ENCODE measurements around the gene GALP.
A peak's percentile ranks its signal among the peaks of the same experiment; 100 is the strongest.
"Not testable (repeated sequence)": the region's sequence is repeated elsewhere in the genome, so short reads cannot be mapped to it uniquely, and the experiment has no call there.

Gene GALP

GRCh38 chr19:56175861-56176307, at the start of gene GALP:
Gene GALP, plus strand, starts transcription at chr19:56176008. Its CDS starts 1,101 bp downstream, at chr19:56177109.
- not testable (repeated sequence) for H3K27me3 Mint-ChIP-seq, H3K4me3 Mint-ChIP-seq, H3K36me3 Mint-ChIP-seq, H3K9me3 Mint-ChIP-seq, H3K27ac Mint-ChIP-seq, H3K4me1 Mint-ChIP-seq

- Mint-ChIP-seq H3K36me3 (peaks cover 2% of the 10 kb centered on the region), H3K27ac (no peak overlapping the region), H3K4me3 (no peak overlapping the region), H3K9me3 (no peaks in the 10 kb centered on the region), H3K4me1 (peaks cover 25% of the 10 kb centered on the region), H3K27me3 (no peaks in the 10 kb centered on the region)
Measured at GRCh38 chr19:56126983-56127780, 48.6 kb upstream of the GALP start.

GRCh38 chr19:56130006-56130405, 45.8 kb upstream of the GALP start:
- no peaks in the 10 kb centered on the region for H3K27me3 Mint-ChIP-seq
- peaks cover 3% of the 10 kb centered on the region for H3K4me1 Mint-ChIP-seq
- H3K27ac Mint-ChIP-seq, result no peak overlapping the region
- H3K9me3 Mint-ChIP-seq, result no peaks in the 10 kb centered on the region
- H3K36me3 Mint-ChIP-seq, result peaks cover 2% of the 10 kb centered on the region
- H3K4me3 Mint-ChIP-seq, result no peak overlapping the region

GRCh38 chr19:56131651-56132050, 44.2 kb upstream of the GALP start:
- Mint-ChIP-seq H3K27me3 (no peaks in the 10 kb centered on the region), H3K4me3 (no peak overlapping the region), H3K9me3 (no peaks in the 10 kb centered on the region), H3K4me1 (no peaks in the 10 kb centered on the region), H3K36me3 (peaks cover 2% of the 10 kb centered on the region), H3K27ac (no peak overlapping the region)

- Mint-ChIP-seq H3K4me3 (no peak overlapping the region), H3K27ac (no peak overlapping the region), H3K27me3 (no peaks in the 10 kb centered on the region), H3K4me1 (no peaks in the 10 kb centered on the region), H3K9me3 (no peaks in the 10 kb centered on the region), H3K36me3 (peaks cover 2% of the 10 kb centered on the region)
Measured at GRCh38 chr19:56132316-56132822, 43.4 kb upstream of the GALP start.

GRCh38 chr19:56133858-56134653, 41.8 kb upstream of the GALP start:
- H3K9me3 Mint-ChIP-seq, result no peaks in the 10 kb centered on the region
- no peaks in the 10 kb centered on the region for H3K4me1 Mint-ChIP-seq
- H3K4me3 Mint-ChIP-seq, result no peak overlapping the region
- H3K36me3 Mint-ChIP-seq, result peaks cover 2% of the 10 kb centered on the region
- no peak overlapping the region for H3K27ac Mint-ChIP-seq
- H3K27me3 Mint-ChIP-seq, result no peaks in the 10 kb centered on the region

GRCh38 chr19:56134654-56134921, 41.2 kb upstream of the GALP start:
- Mint-ChIP-seq H3K27me3 (no peaks in the 10 kb centered on the region), H3K27ac (no peak overlapping the region), H3K36me3 (peaks cover 2% of the 10 kb centered on the region)

GRCh38 chr19:56136362-56136761, 39.4 kb upstream of the GALP start:
- Mint-ChIP-seq H3K27me3 (no peaks in the 10 kb centered on the region), H3K36me3 (peaks cover 2% of the 10 kb centered on the region), H3K9me3 (no peaks in the 10 kb centered on the region), H3K4me3 (no peak overlapping the region), H3K27ac (no peak overlapping the region), H3K4me1 (peaks cover 12% of the 10 kb centered on the region)

More at GRCh38 chr19:56134654-56134921, 41.2 kb upstream of the GALP start:
- no peak overlapping the region for H3K4me3 Mint-ChIP-seq
- H3K4me1 Mint-ChIP-seq, result peaks cover under 1% of the 10 kb centered on the region
- H3K9me3 Mint-ChIP-seq, result no peaks in the 10 kb centered on the region

- H3K27me3 Mint-ChIP-seq, result no peaks in the 10 kb centered on the region
- no peak overlapping the region for H3K27ac Mint-ChIP-seq
- no peaks in the 10 kb centered on the region for H3K36me3 Mint-ChIP-seq
- no peaks in the 10 kb centered on the region for H3K9me3 Mint-ChIP-seq
- peaks cover 17% of the 10 kb centered on the region for H3K4me1 Mint-ChIP-seq
- no peak overlapping the region for H3K4me3 Mint-ChIP-seq
Measured at GRCh38 chr19:56137405-56137804, 38.4 kb upstream of the GALP start.

GRCh38 chr19:56138069-56138468, 37.7 kb upstream of the GALP start:
- no peak overlapping the region for H3K27ac Mint-ChIP-seq
- no peaks in the 10 kb centered on the region for H3K36me3 Mint-ChIP-seq
- peaks cover 23% of the 10 kb centered on the region for H3K4me1 Mint-ChIP-seq
- no peaks in the 10 kb centered on the region for H3K27me3 Mint-ChIP-seq
- no peaks in the 10 kb centered on the region for H3K9me3 Mint-ChIP-seq
- H3K4me3 Mint-ChIP-seq, result no peak overlapping the region

- H3K4me1 Mint-ChIP-seq, result peaks cover 35% of the 10 kb centered on the region
- peak overlapping the region; percentile 86 for H3K4me3 Mint-ChIP-seq
- H3K27ac Mint-ChIP-seq, result no peak overlapping the region
- no peaks in the 10 kb centered on the region for H3K36me3 Mint-ChIP-seq
- H3K9me3 Mint-ChIP-seq, result no peaks in the 10 kb centered on the region
- H3K27me3 Mint-ChIP-seq, result no peaks in the 10 kb centered on the region
Measured at GRCh38 chr19:56139847-56140582, 35.8 kb upstream of the GALP start.

- Mint-ChIP-seq H3K4me1 (peaks cover 35% of the 10 kb centered on the region), H3K27me3 (no peaks in the 10 kb centered on the region), H3K36me3 (no peaks in the 10 kb centered on the region), H3K27ac (peak within 1 kb of the TSS; percentile 91), H3K9me3 (no peaks in the 10 kb centered on the region), H3K4me3 (peak within 1 kb of the TSS; percentile 86)
Measured at GRCh38 chr19:56140583-56141416, 35.0 kb upstream of the GALP start, which contains the start of gene ZNF444. Gene ZNF444, plus strand, starts transcription at chr19:56141287. Its CDS starts 5,625 bp downstream, at chr19:56146912.

GRCh38 chr19:56141417-56141993, 34.3 kb upstream of the GALP start:
- Mint-ChIP-seq H3K4me1 (peaks cover 35% of the 10 kb centered on the region), H3K9me3 (no peaks in the 10 kb centered on the region), H3K27me3 (no peaks in the 10 kb centered on the region), H3K4me3 (peak overlapping the region; percentile 84), H3K36me3 (no peaks in the 10 kb centered on the region), H3K27ac (peak overlapping the region; percentile 82)

GRCh38 chr19:56142087-56142787, 33.6 kb upstream of the GALP start:
- no peaks in the 10 kb centered on the region for H3K9me3 Mint-ChIP-seq
- H3K27ac Mint-ChIP-seq, result peak overlapping the region; percentile 82
- H3K27me3 Mint-ChIP-seq, result no peaks in the 10 kb centered on the region
- peak overlapping the region; percentile 84 for H3K4me3 Mint-ChIP-seq
- peaks cover 35% of the 10 kb centered on the region for H3K4me1 Mint-ChIP-seq
- no peaks in the 10 kb centered on the region for H3K36me3 Mint-ChIP-seq

All from activated naive CD4-positive, alpha-beta T cell treated with anti-CD3 and anti-CD28 coated beads, Interleukin-2, amount 50 U/mL, for 24 hours (primary cell).